ENCODE results near the gene OR5T2. TPM values are rescaled to one million over a fixed set of nuclear protein-coding genes. Genes with fewer than 3 reads are reported as not detected.
"Not testable (repeated sequence)": the region's sequence is repeated elsewhere in the genome, so short reads cannot be mapped to it uniquely, and the experiment has no call there.

OR5T2 gene
- not detected for total RNA-seq

GRCh38 chr11:56234155-56234554 lies at the start of gene OR5T2:
Gene OR5T2 (minus strand): TSS chr11:56234255. CDS start chr11:56233062, 1,193 bp downstream.
- CTCF ChIA-PET = no interaction called here
- POLR2A ChIA-PET = no interaction called here

GRCh38 chr11:56273854-56274253 lies 39.8 kb upstream of the OR5T2 start, which contains the start of gene OR5T1:
Gene OR5T1 (plus strand): TSS chr11:56274154. CDS start chr11:56275639, 1,485 bp downstream.
- POLR2A ChIA-PET = no interaction called here
- CTCF ChIA-PET = no interaction called here

GRCh38 chr11:56271092-56271491 lies 37.0 kb upstream of the OR5T2 start:
- ChIA-PET CTCF (interaction anchor here (0.7 kb wide), 1 partner anchor 20 kb away, joined by 3 read pairs; no protein-coding TSS in a partner anchor), POLR2A (no interaction called here)

DNA sequence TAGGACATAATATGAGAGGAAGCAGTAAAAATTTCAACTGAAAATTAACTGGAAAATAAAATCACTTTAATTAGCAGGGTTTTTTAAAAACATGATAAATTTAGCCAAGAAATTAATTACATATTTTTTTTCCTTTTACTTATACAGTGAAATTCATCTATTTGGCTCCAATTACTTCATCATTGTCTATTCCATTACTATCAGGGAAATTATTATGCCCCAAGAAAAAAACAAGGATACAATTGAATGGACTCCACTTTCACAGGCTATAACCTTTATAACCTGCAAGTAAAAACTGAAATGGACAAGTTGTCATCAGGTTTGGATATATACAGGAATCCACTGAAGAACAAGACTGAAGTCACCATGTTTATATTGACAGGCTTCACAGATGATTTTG lies 17.9 kb upstream of the OR5T2 start, which contains the start of gene OR5T3:
Gene OR5T3 (plus strand): TSS at position 301 of the 400 bp plus-strand sequence. CDS start 0 bp downstream, at position 301.
- ChIA-PET POLR2A (no interaction called here), CTCF (no interaction called here)

DNA sequence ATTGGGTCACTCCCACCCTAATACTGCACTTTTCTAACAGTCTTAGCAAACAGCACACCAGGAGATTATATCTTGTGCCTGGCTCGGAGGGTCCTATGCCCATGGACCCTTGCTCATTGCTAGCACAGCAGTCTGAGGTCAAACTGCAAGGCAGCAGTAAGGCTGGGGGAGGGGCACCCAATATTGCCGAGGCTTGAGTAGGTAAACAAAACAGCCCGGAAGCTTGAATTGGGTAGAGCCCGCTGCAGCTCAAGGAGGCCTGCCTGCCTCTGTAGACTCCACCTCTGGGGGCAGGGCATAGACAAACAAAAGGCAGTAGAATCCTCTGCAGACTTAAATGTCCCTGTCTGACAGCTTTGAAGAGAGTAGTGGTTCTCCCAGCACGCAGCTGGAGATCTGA lies 14.3 kb downstream of the OR5T2 start:
- CTCF ChIA-PET, POLR2A ChIA-PET: not testable (repeated sequence)

DNA sequence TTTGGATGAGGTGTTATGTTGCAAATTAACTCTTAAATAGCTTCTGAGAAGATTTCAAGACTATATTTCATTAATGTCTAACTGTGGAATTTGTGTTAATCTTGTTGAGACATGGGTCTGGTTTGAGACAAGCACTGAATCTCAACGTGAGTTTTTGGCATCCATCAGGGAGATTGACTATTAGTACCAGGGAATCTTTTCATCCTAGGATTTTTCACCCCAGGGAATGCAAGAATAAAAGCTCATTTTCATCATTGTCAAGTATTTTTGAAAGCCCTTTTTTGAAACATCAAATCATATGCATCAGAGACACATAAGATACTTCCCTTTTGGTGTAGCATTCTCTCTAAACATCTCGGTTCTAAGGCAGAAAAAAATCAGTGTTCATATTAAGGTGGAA lies 19.5 kb downstream of the OR5T2 start:
- POLR2A ChIA-PET = no interaction called here
- CTCF ChIA-PET = no interaction called here

DNA sequence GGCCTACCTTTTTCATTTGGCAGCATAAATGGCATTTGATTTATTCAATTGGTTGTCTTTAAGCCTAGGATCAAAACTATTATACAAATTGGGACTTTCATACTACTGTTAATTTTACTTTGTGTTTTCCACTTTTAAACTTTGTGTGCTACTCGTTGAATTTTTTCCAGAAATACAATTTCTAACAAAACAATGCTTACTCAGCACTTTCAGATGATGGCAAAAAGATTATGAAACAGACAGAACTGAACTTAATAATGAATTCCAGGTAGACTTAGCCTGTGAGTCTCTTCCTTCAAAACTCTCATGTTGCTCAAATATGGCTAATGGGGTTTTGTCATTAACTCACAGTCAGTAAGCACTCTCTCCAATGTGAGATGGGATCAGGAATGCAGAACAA lies 26.3 kb downstream of the OR5T2 start:
- ChIA-PET POLR2A (no interaction called here), CTCF (no interaction called here)

DNA sequence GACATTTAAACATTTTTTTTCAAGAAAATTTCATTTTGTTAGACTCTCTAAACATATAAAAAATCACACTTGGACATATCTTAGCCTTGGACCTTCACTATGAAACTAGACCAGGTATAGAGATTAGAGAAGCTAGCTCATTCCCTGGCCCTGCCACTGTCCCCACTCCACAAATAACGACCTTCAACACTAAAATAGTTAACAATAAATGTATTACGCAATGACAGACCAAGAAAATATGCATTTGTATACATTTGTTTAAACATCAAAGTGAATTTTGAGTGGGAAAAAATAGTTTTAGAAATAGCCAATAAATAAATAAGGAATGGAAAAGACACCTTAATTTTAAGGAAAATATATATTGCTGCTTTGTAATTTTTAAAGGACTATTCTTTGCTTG lies 36.7 kb downstream of the OR5T2 start:
- POLR2A ChIA-PET = no interaction called here
- CTCF ChIA-PET = no interaction called here

DNA sequence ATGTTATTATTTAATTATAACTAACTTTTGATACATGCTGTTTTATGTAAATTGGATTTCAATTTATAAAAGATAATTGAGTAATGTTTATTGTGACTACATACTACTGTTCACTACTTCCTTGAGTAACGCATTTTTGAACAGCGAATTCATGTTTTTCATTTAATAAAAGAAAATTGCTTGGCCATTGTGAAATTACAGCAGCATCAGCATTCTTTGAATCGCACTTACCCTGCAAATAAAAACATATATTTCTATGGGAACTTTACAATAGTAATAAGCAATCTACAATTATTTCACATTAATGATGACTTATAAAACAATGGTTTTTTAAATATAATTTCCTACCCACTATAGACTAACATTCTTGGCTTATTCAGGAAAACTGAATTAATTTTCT lies 37.4 kb downstream of the OR5T2 start:
- ChIA-PET CTCF (no interaction called here), POLR2A (no interaction called here)

DNA sequence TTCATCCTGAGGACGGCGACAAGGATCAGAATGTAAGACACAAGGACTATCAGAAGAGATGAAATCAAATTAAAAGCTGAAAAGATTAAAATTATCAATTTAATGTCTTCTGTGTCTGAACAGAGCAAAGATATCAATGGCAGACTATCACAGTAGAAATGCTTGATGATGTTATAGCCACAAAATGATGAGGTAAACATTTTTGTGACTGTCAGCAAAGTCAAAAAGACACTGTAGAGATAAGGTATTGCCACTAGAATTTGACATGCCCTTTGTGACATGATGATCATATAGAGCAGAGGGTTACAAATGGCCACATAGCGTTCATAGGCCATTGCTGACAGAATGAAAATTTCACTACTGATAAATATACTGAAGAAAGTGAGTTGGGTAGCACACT lies 45.5 kb downstream of the OR5T2 start:
- ChIA-PET POLR2A (no interaction called here), CTCF (no interaction called here)

DNA sequence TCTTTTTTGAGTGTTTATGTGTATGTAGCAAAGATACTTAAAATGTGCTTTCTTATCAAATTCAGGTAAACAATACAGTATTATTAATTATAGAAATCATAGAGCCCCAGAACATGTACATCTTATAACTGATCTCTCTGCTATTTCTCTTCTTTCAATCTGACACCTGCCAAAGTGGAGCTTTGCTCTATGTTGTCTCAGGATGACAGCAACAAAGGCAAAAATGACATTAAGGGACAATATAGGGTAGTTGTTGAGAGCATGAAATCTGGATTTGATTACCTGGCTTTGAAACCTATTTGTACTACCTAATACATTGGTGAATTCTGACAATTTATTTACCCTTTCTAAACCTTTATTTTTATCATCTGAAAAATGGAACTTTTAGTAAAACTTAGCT lies 50.6 kb downstream of the OR5T2 start:
- CTCF ChIA-PET = no interaction called here
- POLR2A ChIA-PET = no interaction called here

Other genes with a start within 250 kb of the OR5T2 start
- gene OR5F1, start 239.6 kb downstream of the OR5T2 start, total RNA-seq = not detected
- gene OR5AS1, start 206.6 kb downstream of the OR5T2 start, total RNA-seq = not detected
- not detected for gene OR8I2, start 140.9 kb downstream of the OR5T2 start, total RNA-seq
- gene OR8H2, start 130.6 kb downstream of the OR5T2 start, total RNA-seq = not detected
- gene OR8H3, start 111.9 kb downstream of the OR5T2 start, total RNA-seq = not detected
- gene OR8J3, start 94.1 kb downstream of the OR5T2 start, total RNA-seq = not detected
- gene OR8K5, start 73.9 kb downstream of the OR5T2 start, total RNA-seq = not detected
- not detected for gene OR5J2, start 57.6 kb downstream of the OR5T2 start, total RNA-seq
- not detected for gene OR5T3, start 18.0 kb upstream of the OR5T2 start, total RNA-seq
- not detected for gene OR5T1, start 39.9 kb upstream of the OR5T2 start, total RNA-seq
- gene OR8H1, start 58.0 kb upstream of the OR5T2 start, total RNA-seq = not detected
- gene OR8K3, start 80.9 kb upstream of the OR5T2 start, total RNA-seq = not detected
- not detected for gene OR8K1, start 111.8 kb upstream of the OR5T2 start, total RNA-seq
- not detected for gene OR8J1, start 120.0 kb upstream of the OR5T2 start, total RNA-seq
- gene OR8U1, start 141.4 kb upstream of the OR5T2 start, total RNA-seq = not detected
- not detected for gene OR5AL1, start 178.4 kb upstream of the OR5T2 start, total RNA-seq
- gene OR5M3, start 239.1 kb upstream of the OR5T2 start, total RNA-seq = not detected